A549 treated with RU486 at 1 μM for 4 hours (cell line): Measurements from ENCODE around the gene ABLIM1. TPM values are rescaled to one million over a fixed set of nuclear protein-coding genes. Genes with fewer than 3 reads are reported as not detected.

Experiments used
- total RNA-seq: library from RNA; stranded (reverse); fragments of 200-300 nt; extraction: Qiagen RNA extraction; gene quantifications from 5 replicates; pipeline ENCODE4 v1.2.3, GENCODE V29; 2022; ENCODE audit warnings: low read depth

The ABLIM1 gene
- total RNA-seq, result 24.1 to 39.2 TPM (median 35.8 TPM) in 5 replicates

DNA sequence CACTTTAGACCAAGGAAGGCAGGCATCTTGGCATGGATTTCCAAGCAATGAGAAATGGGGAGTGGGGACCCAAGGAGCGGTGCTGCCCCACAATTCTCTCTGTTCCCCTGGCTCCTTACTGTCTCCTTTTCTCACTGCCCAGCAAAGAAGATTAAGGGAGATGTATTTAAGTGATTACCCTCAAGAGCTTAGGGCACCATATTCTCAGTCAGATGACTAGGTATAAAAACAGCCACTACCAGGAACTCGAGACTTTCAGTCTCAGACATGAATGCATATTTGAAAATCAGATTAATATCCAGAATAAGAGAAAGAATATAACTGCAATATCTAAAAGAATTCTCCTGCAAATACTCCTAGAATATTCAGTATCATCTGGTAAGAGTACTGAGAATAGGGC lies at the start of gene ABLIM1:
TSS of gene ABLIM1 (minus strand) at position 101 of the 400 bp plus-strand sequence. CDS start at position 26, 75 bp downstream.

DNA sequence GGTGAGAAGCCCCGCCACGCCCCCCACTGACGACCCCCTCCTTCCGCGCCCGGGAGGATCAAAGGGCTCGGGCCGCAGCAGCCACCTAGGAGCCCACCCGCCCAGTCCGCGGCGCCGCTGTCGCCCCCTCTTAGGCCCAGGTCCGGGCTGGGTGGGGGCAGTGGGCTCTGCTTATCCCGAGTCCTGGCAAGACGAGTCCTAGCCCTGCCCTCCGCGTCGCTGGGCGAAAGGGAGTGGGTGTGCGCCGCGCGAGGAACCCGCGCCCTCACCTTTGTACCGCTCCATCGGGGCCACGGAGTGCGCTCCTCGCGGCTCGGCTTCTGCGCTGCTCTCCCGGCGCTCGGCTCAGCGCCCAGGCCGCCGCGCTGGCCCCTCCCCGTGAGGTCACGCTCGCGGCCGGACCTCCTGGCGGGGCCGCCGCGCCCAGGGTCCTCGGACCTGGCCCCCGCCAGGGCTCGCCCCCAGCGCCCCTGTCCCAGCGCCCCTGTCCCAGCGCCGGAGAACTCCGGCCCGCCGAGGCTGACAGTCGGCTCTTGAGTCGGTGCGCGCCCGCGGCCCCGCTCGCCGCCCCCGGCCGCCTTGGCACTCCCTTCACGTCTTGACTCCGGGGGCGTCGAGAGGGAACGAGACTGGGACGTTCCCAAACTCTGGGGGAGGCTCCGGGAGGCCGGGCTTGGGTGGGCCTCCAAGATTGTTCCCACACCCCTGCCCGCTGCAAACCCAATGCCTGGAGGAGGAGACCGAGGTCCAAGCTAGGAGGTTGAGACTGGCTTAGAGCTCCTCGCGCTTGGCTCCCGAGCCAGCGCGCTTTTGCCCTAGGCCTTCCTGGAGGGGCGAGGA lies 253.7 kb downstream of the ABLIM1 start, which contains the start of gene AFAP1L2:
TSS of gene AFAP1L2 (minus strand) at position 332 of the 840 bp plus-strand sequence. CDS start at position 285, 47 bp downstream.

Other genes with a start within 250 kb of the ABLIM1 start
- gene FHIP2A, start 163.5 kb upstream of the ABLIM1 start, total RNA-seq, result 5.8 to 9.8 TPM (median 9.5 TPM) in 5 replicates